ENCODE results near the gene STYXL1. TPM values are rescaled to one million over a fixed set of nuclear protein-coding genes. Genes with fewer than 3 reads are reported as not detected.
A peak's percentile ranks its signal among the peaks of the same experiment; 100 is the strongest.

The STYXL1 gene
- total RNA-seq, 1 donor from 2014 or later, result 38.8 TPM

DNA sequence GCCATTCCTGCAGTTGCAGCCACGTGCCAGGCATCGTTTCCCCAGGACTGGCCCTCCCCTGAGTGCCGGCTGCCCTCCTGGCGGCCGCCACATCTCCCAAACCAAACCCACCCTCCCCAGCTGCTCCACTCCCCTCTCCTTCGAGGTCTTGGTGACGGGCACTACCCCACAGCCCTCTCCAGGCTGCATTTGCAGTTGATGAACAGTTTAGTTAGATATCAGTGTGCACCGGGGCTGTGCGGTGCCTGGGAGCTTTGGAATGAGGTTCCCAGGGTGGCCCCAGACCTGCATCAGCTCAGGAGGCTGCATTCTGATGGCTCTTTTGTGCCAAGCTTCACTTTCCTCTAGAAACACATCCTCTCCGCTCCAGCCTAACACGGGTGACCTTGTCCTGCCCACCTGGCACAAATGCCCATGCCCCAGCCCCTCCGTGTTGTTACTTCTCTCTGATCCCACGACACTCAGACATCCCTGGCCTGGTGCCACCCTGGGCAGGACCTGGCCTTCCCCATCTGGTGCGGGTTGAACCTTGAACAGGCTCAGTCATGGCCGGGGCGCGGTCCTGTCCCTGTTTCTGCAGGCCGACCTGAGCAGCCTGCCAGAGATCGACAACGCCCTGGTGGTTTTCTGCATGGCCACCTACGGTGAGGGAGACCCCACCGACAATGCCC is 67.9 kb downstream of the STYXL1 start:
- H3K36me3 Mint-ChIP-seq (ENCODE audit: low read depth), result peaks cover 3% of the 10 kb centered on the region
- H3K4me3 Mint-ChIP-seq, result no peak overlapping the region
- no peaks in the 10 kb centered on the region for H3K9me3 Mint-ChIP-seq
- H3K27me3 Mint-ChIP-seq (ENCODE audit: low read depth), result no peaks in the 10 kb centered on the region
- TF ChIP-seq, protein P1, sequence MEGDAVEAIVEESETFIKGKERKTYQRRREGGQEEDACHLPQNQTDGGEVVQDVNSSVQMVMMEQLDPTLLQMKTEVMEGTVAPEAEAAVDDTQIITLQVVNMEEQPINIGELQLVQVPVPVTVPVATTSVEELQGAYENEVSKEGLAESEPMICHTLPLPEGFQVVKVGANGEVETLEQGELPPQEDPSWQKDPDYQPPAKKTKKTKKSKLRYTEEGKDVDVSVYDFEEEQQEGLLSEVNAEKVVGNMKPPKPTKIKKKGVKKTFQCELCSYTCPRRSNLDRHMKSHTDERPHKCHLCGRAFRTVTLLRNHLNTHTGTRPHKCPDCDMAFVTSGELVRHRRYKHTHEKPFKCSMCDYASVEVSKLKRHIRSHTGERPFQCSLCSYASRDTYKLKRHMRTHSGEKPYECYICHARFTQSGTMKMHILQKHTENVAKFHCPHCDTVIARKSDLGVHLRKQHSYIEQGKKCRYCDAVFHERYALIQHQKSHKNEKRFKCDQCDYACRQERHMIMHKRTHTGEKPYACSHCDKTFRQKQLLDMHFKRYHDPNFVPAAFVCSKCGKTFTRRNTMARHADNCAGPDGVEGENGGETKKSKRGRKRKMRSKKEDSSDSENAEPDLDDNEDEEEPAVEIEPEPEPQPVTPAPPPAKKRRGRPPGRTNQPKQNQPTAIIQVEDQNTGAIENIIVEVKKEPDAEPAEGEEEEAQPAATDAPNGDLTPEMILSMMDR (conservative IDR thresholded peaks at IDR 0.05), result no peak
- DNase-seq (ENCODE audit: low read depth, low spot score), result no peak
- peaks cover 4% of the 10 kb centered on the region for H3K4me1 Mint-ChIP-seq
- peak overlapping the region; percentile 35 for H3K27ac Mint-ChIP-seq (ENCODE audit: unreplicated experiment)

DNA sequence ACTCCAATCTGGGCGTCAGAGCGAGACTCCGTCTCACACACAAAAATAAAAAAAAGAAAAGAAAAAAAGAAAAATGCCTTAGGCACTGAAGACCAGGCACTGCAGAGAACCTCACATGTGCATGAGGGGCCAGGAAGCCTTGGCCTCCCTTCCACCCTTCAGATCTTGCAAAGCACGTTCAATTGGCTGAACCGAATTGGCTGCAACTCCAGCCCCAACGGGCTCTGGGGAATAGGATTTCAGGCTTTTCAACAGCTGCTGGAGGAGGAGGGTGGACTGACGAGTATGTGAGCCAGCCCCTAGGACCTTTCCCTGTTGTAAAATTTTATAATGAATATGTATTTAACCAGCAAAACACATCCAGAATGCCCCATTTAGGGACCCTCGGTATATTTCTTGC is 70.1 kb downstream of the STYXL1 start:
- no peak for DNase-seq (ENCODE audit: low read depth, low spot score)
- Mint-ChIP-seq H3K27me3 (ENCODE audit: low read depth) (no peaks in the 10 kb centered on the region), H3K36me3 (ENCODE audit: low read depth) (peaks cover 12% of the 10 kb centered on the region), H3K4me3 (no peak overlapping the region), H3K27ac (ENCODE audit: unreplicated experiment) (no peak overlapping the region), H3K9me3 (no peaks in the 10 kb centered on the region), H3K4me1 (peaks cover 9% of the 10 kb centered on the region)
- TF ChIP-seq, protein P1 (conservative IDR thresholded peaks at IDR 0.05), result no peak

DNA sequence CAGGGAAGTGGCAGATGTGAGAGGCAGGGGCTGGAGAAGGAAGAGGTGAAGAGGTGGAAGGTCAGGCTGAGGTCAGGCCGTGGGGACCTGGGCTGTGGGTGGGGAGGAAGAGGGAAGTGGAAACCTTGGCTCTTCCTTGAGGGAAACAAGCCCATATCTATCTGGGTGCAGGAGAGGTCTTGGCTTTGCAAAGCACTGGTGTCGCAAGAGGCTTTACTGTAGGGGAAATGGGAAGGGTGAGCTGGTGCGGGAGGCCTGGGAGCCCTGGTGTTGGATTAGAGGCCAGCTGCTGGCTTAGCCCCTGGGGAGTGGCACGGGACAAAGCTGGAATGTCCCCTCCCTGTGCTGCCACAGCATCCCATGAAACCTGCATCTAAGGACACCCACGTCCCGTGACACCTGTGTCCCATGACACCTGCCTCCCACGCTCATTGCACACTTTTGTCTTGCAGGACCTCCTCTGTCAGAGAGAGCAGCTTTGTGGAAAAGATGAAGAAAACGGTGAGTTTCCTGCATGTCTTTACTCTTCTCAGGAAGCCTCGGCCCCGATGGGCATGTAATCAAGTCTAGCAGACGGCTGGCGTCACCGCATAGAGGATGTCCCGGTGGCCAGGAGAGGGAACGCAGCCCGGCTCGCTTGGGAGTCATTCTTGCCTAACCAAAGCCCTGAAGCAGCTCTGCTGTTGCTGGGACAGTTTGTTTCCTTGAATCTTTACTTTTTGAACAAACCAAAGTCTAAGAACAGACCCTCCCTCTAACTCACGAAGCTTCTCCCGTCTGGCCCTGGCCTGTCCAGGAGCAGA is 75.6 kb downstream of the STYXL1 start:
- H3K4me1 Mint-ChIP-seq, result peaks cover 47% of the 10 kb centered on the region
- TF ChIP-seq, protein P1 (conservative IDR thresholded peaks at IDR 0.05), result peak; percentile 45
- H3K27ac Mint-ChIP-seq (ENCODE audit: unreplicated experiment), result peak overlapping the region; percentile 46
- no peak for DNase-seq (ENCODE audit: low read depth, low spot score)
- peaks cover 12% of the 10 kb centered on the region for H3K36me3 Mint-ChIP-seq (ENCODE audit: low read depth)
- H3K27me3 Mint-ChIP-seq (ENCODE audit: low read depth), result no peaks in the 10 kb centered on the region
- peak overlapping the region; percentile 70 for H3K4me3 Mint-ChIP-seq
- no peaks in the 10 kb centered on the region for H3K9me3 Mint-ChIP-seq

DNA sequence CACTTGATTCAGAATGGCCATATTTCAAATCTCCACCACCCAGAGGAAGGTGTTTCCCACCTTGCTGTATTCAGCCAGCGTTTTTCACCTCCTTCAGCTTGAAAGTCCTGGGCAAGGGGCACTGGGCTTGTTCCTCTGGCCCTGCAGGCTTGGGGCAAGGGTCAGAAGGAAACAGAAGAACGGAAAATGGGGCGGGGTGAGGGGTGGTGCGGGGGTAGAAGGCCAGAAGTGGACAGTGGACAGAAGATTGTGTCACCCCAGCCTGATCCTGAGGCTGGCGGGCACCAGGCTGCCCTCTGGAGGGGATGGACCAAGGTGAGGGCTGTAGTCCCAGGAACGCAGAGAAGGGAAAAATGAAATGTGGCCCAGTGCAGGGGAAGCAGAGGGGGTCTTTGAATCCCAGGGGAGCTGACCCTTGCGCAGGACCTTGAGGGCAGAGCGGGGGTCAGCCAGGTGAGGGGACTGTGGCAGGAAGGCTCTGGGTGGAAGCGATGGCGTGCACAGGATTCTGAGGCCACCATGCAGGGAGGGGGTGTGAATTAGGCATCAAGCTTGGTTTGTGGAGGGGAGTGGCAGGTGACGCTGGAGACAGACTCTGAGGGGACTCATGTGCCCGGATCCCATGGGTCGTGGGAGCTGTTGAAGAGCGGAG is 76.4 kb downstream of the STYXL1 start:
- DNase-seq (ENCODE audit: low read depth, low spot score), result no peak
- H3K4me1 Mint-ChIP-seq, result peaks cover 54% of the 10 kb centered on the region
- TF ChIP-seq, protein P1 (conservative IDR thresholded peaks at IDR 0.05), result no peak
- peak overlapping the region; percentile 67 for H3K27ac Mint-ChIP-seq (ENCODE audit: unreplicated experiment)
- peak overlapping the region; percentile 16 for H3K4me3 Mint-ChIP-seq
- peaks cover 12% of the 10 kb centered on the region for H3K36me3 Mint-ChIP-seq (ENCODE audit: low read depth)
- no peaks in the 10 kb centered on the region for H3K27me3 Mint-ChIP-seq (ENCODE audit: low read depth)
- no peaks in the 10 kb centered on the region for H3K9me3 Mint-ChIP-seq

DNA sequence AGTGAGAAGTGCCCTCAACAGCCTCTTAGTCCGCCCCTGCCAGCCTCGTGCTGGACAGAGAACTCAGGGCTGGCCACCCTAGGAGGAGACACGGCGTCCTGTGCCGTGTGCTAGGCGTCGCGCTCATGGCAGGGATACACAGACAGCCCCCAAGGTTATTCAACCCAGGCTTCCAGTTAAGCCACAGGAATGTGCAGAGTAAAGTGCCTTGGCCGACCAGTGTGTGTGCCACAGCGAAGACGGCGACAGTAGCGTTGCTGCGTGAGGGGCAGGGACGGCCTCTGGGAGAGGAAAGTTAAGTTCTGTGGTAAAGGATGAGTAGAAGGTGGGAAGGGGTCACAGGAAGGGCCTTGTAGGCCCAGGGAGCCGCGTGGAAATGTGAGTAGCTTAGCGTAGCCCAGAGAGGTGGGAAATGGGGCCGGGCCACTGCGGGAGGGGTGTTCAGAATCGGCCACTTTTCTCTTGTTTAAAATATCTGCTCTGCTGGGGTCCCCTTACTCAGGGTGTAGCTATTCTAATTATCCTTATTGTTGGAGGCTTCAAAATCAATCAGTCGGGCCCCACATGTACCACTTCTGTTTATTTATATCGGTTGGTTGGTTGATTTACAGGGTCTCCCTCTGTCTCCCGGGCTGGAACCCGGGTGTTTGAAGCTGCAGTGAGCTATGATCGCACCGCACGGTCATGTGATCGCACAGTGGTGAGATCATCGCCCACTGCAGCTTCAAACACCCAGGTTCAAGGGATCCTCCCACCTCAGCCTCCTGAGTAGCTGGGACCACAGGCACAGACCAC is 77.9 kb downstream of the STYXL1 start:
- H3K9me3 Mint-ChIP-seq, result no peaks in the 10 kb centered on the region
- TF ChIP-seq, protein P1 (conservative IDR thresholded peaks at IDR 0.05), result no peak
- DNase-seq (ENCODE audit: low read depth, low spot score), result no peak
- H3K27ac Mint-ChIP-seq (ENCODE audit: unreplicated experiment), result peak overlapping the region; percentile 28
- peaks cover 70% of the 10 kb centered on the region for H3K4me1 Mint-ChIP-seq
- no peaks in the 10 kb centered on the region for H3K27me3 Mint-ChIP-seq (ENCODE audit: low read depth)
- no peak overlapping the region for H3K4me3 Mint-ChIP-seq
- peaks cover 12% of the 10 kb centered on the region for H3K36me3 Mint-ChIP-seq (ENCODE audit: low read depth)

Measured in neural crest cell (in vitro differentiated cells).